ENCODE data around the gene HP. TPM values are rescaled to one million over a fixed set of nuclear protein-coding genes. Genes with fewer than 3 reads are reported as not detected.

HP gene
- total and polyA plus RNA-seq, 2 of the 13 experiments (the other 11 are each of a cell fraction or from before 2014, with no cell fraction given) = 387 to 524 TPM

DNA sequence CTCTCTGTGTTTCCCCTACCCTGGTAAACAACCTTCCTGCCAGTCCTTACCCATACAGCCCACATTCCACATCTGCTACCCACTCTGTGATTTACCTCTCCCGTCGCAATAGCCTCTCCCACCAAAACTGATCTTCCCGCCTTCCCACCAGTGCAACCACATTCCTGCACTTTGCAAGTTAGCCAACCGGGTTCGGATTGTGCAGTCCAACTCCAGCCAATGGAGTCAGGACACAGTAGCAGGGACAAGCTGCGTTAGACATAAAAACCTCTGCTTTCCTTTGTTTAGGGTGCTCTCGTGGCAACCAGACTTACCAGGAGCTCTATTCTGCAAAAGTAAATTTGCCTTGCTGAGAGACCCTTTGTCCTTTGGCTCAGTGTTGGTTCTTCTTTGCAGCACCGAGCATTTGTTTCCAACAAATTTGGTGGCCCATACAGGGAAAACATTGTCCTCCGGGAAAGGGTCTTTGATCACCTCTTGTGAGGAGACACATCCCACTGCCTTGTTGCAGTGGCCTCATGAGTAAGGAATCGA is 10.1 kb downstream of the HP start (continued):
- TF ChIP-seq ZNF749 (CRISPR knock-in tag; IDR thresholded peaks at IDR 0.05; ENCODE audit: borderline replicate concordance) (no peak), ATAD3A (CRISPR knock-in tag; IDR thresholded peaks at IDR 0.05) (no peak), CAMTA2 (CRISPR knock-in tag; IDR thresholded peaks at IDR 0.05; ENCODE audit: borderline replicate concordance) (no peak), MTA1 (CRISPR knock-in tag; IDR thresholded peaks at IDR 0.05; ENCODE audit: borderline replicate concordance) (no peak), FOXC1 (CRISPR knock-in tag; IDR thresholded peaks at IDR 0.05; ENCODE audit: borderline replicate concordance) (0 out of 2 replicates have a peak, but pooled peaks have one; percentile 61), ARNT (IDR thresholded peaks at IDR 0.05) (no peak), ZC3H13 (CRISPR knock-in tag; IDR thresholded peaks at IDR 0.05) (peak; percentile 32; the same call in 1 of the 2 replicates), STAG1 (CRISPR knock-in tag; IDR thresholded peaks at IDR 0.05) (no peak), JUND (CRISPR knock-in tag; IDR thresholded peaks at IDR 0.05) (no peak), ZZZ3 (CRISPR knock-in tag; IDR thresholded peaks at IDR 0.05; ENCODE audit: borderline replicate concordance) (no peak), AKAP8 (CRISPR knock-in tag; IDR thresholded peaks at IDR 0.05) (no peak), POLR2A (IDR thresholded peaks at IDR 0.05; ENCODE audit: insufficient read depth in 1 of 2, low read depth in 2 of 2, low read length in 2 of 2) (0 out of 4 replicates have a peak, but pooled peaks of 1 of the 2 experiments have one; percentile 15), TEAD3 (CRISPR knock-in tag; optimal IDR thresholded peaks at IDR 0.05; ENCODE audit: borderline replicate concordance) (peak; percentile 32), PCBP2 (optimal IDR thresholded peaks at IDR 0.05; ENCODE audit: low read depth, low read length, poor library complexity, severe bottlenecking) (no peak), CHD2 (IDR thresholded peaks at IDR 0.05; ENCODE audit: low read depth, low read length) (no peak), SALL1 (CRISPR knock-in tag; IDR thresholded peaks at IDR 0.05) (0 out of 2 replicates have a peak, but pooled peaks have one; percentile 34), RBM22 (optimal IDR thresholded peaks at IDR 0.05; ENCODE audit: low read length) (peak; percentile 52), CREB1 (IDR thresholded peaks at IDR 0.05) (no peak), CREB1 (CRISPR knock-in tag; IDR thresholded peaks at IDR 0.05) (no peak), TBL1XR1 (IDR thresholded peaks at IDR 0.05; ENCODE audit: borderline replicate concordance, low read length, partially characterized antibody) (no peak)
- TF ChIP-seq, protein P1, sequence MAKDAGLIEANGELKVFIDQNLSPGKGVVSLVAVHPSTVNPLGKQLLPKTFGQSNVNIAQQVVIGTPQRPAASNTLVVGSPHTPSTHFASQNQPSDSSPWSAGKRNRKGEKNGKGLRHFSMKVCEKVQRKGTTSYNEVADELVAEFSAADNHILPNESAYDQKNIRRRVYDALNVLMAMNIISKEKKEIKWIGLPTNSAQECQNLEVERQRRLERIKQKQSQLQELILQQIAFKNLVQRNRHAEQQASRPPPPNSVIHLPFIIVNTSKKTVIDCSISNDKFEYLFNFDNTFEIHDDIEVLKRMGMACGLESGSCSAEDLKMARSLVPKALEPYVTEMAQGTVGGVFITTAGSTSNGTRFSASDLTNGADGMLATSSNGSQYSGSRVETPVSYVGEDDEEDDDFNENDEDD (CRISPR knock-in tag; IDR thresholded peaks at IDR 0.05; ENCODE audit: borderline replicate concordance) = 0 out of 2 replicates have a peak, but pooled peaks have one; percentile 13
- TF ChIP-seq, protein P2, sequence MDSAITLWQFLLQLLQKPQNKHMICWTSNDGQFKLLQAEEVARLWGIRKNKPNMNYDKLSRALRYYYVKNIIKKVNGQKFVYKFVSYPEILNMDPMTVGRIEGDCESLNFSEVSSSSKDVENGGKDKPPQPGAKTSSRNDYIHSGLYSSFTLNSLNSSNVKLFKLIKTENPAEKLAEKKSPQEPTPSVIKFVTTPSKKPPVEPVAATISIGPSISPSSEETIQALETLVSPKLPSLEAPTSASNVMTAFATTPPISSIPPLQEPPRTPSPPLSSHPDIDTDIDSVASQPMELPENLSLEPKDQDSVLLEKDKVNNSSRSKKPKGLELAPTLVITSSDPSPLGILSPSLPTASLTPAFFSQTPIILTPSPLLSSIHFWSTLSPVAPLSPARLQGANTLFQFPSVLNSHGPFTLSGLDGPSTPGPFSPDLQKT (CRISPR knock-in tag; IDR thresholded peaks at IDR 0.05; ENCODE audit: borderline replicate concordance) = no peak
- TF ChIP-seq, protein P3, sequence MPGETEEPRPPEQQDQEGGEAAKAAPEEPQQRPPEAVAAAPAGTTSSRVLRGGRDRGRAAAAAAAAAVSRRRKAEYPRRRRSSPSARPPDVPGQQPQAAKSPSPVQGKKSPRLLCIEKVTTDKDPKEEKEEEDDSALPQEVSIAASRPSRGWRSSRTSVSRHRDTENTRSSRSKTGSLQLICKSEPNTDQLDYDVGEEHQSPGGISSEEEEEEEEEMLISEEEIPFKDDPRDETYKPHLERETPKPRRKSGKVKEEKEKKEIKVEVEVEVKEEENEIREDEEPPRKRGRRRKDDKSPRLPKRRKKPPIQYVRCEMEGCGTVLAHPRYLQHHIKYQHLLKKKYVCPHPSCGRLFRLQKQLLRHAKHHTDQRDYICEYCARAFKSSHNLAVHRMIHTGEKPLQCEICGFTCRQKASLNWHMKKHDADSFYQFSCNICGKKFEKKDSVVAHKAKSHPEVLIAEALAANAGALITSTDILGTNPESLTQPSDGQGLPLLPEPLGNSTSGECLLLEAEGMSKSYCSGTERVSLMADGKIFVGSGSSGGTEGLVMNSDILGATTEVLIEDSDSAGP (CRISPR knock-in tag; IDR thresholded peaks at IDR 0.05; ENCODE audit: borderline replicate concordance) = no peak
- TF ChIP-seq, protein P4, sequence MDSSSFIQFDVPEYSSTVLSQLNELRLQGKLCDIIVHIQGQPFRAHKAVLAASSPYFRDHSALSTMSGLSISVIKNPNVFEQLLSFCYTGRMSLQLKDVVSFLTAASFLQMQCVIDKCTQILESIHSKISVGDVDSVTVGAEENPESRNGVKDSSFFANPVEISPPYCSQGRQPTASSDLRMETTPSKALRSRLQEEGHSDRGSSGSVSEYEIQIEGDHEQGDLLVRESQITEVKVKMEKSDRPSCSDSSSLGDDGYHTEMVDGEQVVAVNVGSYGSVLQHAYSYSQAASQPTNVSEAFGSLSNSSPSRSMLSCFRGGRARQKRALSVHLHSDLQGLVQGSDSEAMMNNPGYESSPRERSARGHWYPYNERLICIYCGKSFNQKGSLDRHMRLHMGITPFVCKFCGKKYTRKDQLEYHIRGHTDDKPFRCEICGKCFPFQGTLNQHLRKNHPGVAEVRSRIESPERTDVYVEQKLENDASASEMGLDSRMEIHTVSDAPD (CRISPR knock-in tag; IDR thresholded peaks at IDR 0.05) = 0 out of 2 replicates have a peak, but pooled peaks have one; percentile 49
- TF ChIP-seq, protein P5, sequence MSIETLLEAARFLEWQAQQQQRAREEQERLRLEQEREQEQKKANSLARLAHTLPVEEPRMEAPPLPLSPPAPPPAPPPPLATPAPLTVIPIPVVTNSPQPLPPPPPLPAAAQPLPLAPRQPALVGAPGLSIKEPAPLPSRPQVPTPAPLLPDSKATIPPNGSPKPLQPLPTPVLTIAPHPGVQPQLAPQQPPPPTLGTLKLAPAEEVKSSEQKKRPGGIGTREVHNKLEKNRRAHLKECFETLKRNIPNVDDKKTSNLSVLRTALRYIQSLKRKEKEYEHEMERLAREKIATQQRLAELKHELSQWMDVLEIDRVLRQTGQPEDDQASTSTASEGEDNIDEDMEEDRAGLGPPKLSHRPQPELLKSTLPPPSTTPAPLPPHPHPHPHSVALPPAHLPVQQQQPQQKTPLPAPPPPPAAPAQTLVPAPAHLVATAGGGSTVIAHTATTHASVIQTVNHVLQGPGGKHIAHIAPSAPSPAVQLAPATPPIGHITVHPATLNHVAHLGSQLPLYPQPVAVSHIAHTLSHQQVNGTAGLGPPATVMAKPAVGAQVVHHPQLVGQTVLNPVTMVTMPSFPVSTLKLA (IDR thresholded peaks at IDR 0.05) = no peak

All from HepG2 (cell line).